GM23338 (cell line): Measurements from ENCODE around the gene GNG10. TPM values are rescaled to one million over a fixed set of nuclear protein-coding genes. Genes with fewer than 3 reads are reported as not detected.

Experiments
- ATAC-seq: fragments of 200-7000 bp; cut with Tn5 transposase; 3 replicates; pipeline ENCODE4 v1.9.1; 2020
- DNase-seq: peaks from one replicate; pipeline ENCODE4 v3.0.0-alpha.2; 2015; ENCODE audit warnings: low spot score
- H2AFZ ChIP-seq: fragments of 200-600 bp; sonication (generic); 2 replicates; pipeline ENCODE4 v1.8.0; 2016; ENCODE audit warnings: antibody characterized with exemption, mild to moderate bottlenecking, moderate library complexity
- H3F3A ChIP-seq: fragments of 200-600 bp; sonication (generic); replicated peaks from 2 replicates; pipeline ENCODE4 v1.8.0; 2017; ENCODE audit warnings: antibody characterized with exemption, mixed run types, low read depth
- H3K27ac ChIP-seq: fragments of 200-600 bp; sonication (generic); 2 replicates; pipeline ENCODE4 v1.6.1; 2016; ENCODE audit warnings: low read depth
- H3K27me3 ChIP-seq: fragments of 200-600 bp; sonication (generic); 2 replicates; pipeline ENCODE4 v1.8.0; 2016; ENCODE audit warnings: mild to moderate bottlenecking, mixed run types, moderate library complexity; ENCODE audit not compliant: insufficient read depth
- H3K36me3 ChIP-seq: fragments of 200-600 bp; sonication (generic); 2 replicates; pipeline ENCODE4 v1.8.0; 2016; ENCODE audit warnings: mild to moderate bottlenecking; ENCODE audit not compliant: insufficient read depth
- H3K4me1 ChIP-seq: fragments of 200-600 bp; sonication (generic); 2 replicates; pipeline ENCODE4 v1.8.0; 2016; ENCODE audit warnings: mild to moderate bottlenecking, moderate library complexity; ENCODE audit not compliant: insufficient read depth
- H3K4me2 ChIP-seq: fragments of 200-600 bp; sonication (generic); 2 replicates; pipeline ENCODE4 v1.7.1; 2017; ENCODE audit warnings: mixed run types
- H3K4me3 ChIP-seq: fragments of 200-600 bp; sonication (generic); 2 replicates; pipeline ENCODE4 v1.6.1; 2016; ENCODE audit warnings: mixed run types
- H3K79me2 ChIP-seq: fragments of 200-600 bp; sonication (generic); replicated peaks from 2 replicates; pipeline ENCODE4 v1.8.0; 2017; ENCODE audit warnings: mild to moderate bottlenecking; ENCODE audit not compliant: insufficient read depth
- H3K9me2 ChIP-seq: fragments of 200-600 bp; sonication (generic); 2 replicates; pipeline ENCODE4 v1.8.0; 2017; ENCODE audit not compliant: insufficient read depth
- H4K20me1 ChIP-seq: fragments of 200-600 bp; sonication (generic); replicated peaks from 2 replicates; pipeline ENCODE4 v1.8.0; 2017; ENCODE audit warnings: mild to moderate bottlenecking; ENCODE audit not compliant: insufficient read depth
- H3K27ac Mint-ChIP-seq: 2 replicates; pipeline ENCODE4 v1.8.0; 2020; ENCODE audit warnings: inconsistent platforms, mild to moderate bottlenecking, moderate library complexity, mixed read lengths
- H3K27me3 Mint-ChIP-seq: 3 replicates; pipeline ENCODE4 v1.8.0; 2022; ENCODE audit warnings: low read depth, mild to moderate bottlenecking, moderate library complexity, mixed read lengths, inconsistent platforms; ENCODE audit not compliant: insufficient read depth, poor library complexity
- H3K36me3 Mint-ChIP-seq: 3 replicates; pipeline ENCODE4 v1.8.0; 2021; ENCODE audit warnings: low read depth, mild to moderate bottlenecking, inconsistent platforms, moderate library complexity, mixed read lengths
- H3K4me1 Mint-ChIP-seq: 3 replicates; pipeline ENCODE4 v1.8.0; 2020; ENCODE audit warnings: mild to moderate bottlenecking, inconsistent platforms, mixed read lengths
- H3K4me3 Mint-ChIP-seq: 3 replicates; pipeline ENCODE4 v1.8.0; 2021; ENCODE audit warnings: moderate library complexity, mild to moderate bottlenecking, inconsistent platforms, mixed read lengths
- H3K9me3 Mint-ChIP-seq: 3 replicates; pipeline ENCODE4 v1.8.0; 2020; ENCODE audit warnings: moderate library complexity, mild to moderate bottlenecking, inconsistent platforms, mixed read lengths
- NANOG ChIP-seq: IDR thresholded peaks from 2 replicates; pipeline ENCODE4 v1.6.1; 2016; ENCODE audit warnings: antibody characterized with exemption, borderline replicate concordance
- ZNF331 ChIP-seq: fragments of 250-450 bp; sonication (Bioruptor Pico); IDR thresholded peaks from 2 replicates; pipeline ENCODE4 v1.5.0; 2020; ENCODE audit warnings: low read depth, mild to moderate bottlenecking, moderate library complexity
- polyA plus RNA-seq: library from polyadenylated mRNA; unstranded; fragments of >200 nt; fragmentation: Nextera tagmentation; extraction: Ambion mirVana; gene quantifications from 2 replicates; pipeline ENCODE4 v1.2.1, GENCODE V29; 2016
- total RNA-seq: library from RNA; depleted of rRNA; stranded (reverse); fragments of >200 nt; shearing (Covaris generic); gene quantifications from 2 replicates; pipeline ENCODE4 v1.2.3, GENCODE V29; 2014
- TF ChIP-seq, protein P1 (sequence below): fragments of 250-450 bp; sonication (Bioruptor Pico); IDR thresholded peaks from 2 replicates; pipeline ENCODE4 v1.5.0; 2020; ENCODE audit warnings: mild to moderate bottlenecking, moderate library complexity
- TF ChIP-seq, protein P2 (sequence below): IDR thresholded peaks from one replicate; pipeline ENCODE4 v1.6.1; 2018; ENCODE audit warnings: antibody characterized with exemption; ENCODE audit not compliant: unreplicated experiment

The GNG10 gene
- total and polyA plus RNA-seq, 2 experiments from 2014 or later = 49.9 to 61.2 TPM

DNA sequence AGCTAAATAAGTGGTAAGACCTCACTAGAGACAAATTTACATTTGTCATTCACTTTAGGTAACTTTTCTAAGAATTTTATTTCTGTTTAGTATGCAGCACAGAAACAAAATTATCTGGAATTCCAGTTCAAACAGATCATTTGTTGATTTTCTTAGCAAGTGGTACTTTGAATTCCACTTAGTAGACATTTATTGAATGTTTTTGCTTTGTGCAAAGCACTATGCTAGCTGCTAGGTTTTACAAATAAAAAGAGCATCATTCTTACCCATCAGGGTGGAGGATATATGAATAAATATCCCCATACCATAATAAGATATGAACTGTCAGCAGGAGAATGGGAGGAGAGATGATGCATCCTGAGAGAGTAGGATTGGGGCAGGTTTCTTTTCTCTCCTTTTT, 35.4 kb downstream of the GNG10 start:
- H3K9me2 ChIP-seq = no peaks in the 10 kb centered on the region
- H3K4me3 ChIP-seq = no peak overlapping the region
- no peaks in the 10 kb centered on the region for H3K79me2 ChIP-seq
- Mint-ChIP-seq H3K4me1 (no peaks in the 10 kb centered on the region), H3K27me3 (peaks cover 2% of the 10 kb centered on the region), H3K4me3 (no peak overlapping the region), H3K27ac (no peak overlapping the region), H3K36me3 (peaks cover 5% of the 10 kb centered on the region; the same call in 1 of the 3 replicates), H3K9me3 (peaks cover 6% of the 10 kb centered on the region; the same call in 2 of the 3 replicates)
- no peaks in the 10 kb centered on the region for H3K4me1 ChIP-seq
- H3K27ac ChIP-seq = no peak overlapping the region
- H3K36me3 ChIP-seq = no peaks in the 10 kb centered on the region
- no peaks in the 10 kb centered on the region for H4K20me1 ChIP-seq
- no peak overlapping the region for H3K4me2 ChIP-seq
- TF ChIP-seq NANOG (no peak), ZNF331 (CRISPR knock-in tag) (no peak)
- TF ChIP-seq, protein P1, sequence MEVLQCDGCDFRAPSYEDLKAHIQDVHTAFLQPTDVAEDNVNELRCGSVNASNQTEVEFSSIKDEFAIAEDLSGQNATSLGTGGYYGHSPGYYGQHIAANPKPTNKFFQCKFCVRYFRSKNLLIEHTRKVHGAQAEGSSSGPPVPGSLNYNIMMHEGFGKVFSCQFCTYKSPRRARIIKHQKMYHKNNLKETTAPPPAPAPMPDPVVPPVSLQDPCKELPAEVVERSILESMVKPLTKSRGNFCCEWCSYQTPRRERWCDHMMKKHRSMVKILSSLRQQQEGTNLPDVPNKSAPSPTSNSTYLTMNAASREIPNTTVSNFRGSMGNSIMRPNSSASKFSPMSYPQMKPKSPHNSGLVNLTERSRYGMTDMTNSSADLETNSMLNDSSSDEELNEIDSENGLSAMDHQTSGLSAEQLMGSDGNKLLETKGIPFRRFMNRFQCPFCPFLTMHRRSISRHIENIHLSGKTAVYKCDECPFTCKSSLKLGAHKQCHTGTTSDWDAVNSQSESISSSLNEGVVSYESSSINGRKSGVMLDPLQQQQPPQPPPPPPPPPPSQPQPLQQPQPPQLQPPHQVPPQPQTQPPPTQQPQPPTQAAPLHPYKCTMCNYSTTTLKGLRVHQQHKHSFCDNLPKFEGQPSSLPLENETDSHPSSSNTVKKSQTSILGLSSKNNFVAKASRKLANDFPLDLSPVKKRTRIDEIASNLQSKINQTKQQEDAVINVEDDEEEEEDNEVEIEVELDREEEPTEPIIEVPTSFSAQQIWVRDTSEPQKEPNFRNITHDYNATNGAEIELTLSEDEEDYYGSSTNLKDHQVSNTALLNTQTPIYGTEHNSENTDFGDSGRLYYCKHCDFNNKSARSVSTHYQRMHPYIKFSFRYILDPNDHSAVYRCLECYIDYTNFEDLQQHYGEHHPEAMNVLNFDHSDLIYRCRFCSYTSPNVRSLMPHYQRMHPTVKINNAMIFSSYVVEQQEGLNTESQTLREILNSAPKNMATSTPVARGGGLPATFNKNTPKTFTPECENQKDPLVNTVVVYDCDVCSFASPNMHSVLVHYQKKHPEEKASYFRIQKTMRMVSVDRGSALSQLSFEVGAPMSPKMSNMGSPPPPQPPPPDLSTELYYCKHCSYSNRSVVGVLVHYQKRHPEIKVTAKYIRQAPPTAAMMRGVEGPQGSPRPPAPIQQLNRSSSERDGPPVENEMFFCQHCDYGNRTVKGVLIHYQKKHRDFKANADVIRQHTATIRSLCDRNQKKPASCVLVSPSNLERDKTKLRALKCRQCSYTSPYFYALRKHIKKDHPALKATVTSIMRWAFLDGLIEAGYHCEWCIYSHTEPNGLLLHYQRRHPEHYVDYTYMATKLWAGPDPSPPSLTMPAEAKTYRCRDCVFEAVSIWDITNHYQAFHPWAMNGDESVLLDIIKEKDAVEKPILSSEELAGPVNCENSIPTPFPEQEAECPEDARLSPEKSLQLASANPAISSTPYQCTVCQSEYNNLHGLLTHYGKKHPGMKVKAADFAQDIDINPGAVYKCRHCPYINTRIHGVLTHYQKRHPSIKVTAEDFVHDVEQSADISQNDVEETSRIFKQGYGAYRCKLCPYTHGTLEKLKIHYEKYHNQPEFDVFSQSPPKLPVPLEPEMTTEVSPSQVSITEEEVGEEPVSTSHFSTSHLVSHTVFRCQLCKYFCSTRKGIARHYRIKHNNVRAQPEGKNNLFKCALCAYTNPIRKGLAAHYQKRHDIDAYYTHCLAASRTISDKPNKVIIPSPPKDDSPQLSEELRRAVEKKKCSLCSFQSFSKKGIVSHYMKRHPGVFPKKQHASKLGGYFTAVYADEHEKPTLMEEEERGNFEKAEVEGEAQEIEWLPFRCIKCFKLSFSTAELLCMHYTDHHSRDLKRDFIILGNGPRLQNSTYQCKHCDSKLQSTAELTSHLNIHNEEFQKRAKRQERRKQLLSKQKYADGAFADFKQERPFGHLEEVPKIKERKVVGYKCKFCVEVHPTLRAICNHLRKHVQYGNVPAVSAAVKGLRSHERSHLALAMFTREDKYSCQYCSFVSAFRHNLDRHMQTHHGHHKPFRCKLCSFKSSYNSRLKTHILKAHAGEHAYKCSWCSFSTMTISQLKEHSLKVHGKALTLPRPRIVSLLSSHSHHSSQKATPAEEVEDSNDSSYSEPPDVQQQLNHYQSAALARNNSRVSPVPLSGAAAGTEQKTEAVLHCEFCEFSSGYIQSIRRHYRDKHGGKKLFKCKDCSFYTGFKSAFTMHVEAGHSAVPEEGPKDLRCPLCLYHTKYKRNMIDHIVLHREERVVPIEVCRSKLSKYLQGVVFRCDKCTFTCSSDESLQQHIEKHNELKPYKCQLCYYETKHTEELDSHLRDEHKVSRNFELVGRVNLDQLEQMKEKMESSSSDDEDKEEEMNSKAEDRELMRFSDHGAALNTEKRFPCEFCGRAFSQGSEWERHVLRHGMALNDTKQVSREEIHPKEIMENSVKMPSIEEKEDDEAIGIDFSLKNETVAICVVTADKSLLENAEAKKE (CRISPR knock-in tag) = no peak
- TF ChIP-seq, protein P2, sequence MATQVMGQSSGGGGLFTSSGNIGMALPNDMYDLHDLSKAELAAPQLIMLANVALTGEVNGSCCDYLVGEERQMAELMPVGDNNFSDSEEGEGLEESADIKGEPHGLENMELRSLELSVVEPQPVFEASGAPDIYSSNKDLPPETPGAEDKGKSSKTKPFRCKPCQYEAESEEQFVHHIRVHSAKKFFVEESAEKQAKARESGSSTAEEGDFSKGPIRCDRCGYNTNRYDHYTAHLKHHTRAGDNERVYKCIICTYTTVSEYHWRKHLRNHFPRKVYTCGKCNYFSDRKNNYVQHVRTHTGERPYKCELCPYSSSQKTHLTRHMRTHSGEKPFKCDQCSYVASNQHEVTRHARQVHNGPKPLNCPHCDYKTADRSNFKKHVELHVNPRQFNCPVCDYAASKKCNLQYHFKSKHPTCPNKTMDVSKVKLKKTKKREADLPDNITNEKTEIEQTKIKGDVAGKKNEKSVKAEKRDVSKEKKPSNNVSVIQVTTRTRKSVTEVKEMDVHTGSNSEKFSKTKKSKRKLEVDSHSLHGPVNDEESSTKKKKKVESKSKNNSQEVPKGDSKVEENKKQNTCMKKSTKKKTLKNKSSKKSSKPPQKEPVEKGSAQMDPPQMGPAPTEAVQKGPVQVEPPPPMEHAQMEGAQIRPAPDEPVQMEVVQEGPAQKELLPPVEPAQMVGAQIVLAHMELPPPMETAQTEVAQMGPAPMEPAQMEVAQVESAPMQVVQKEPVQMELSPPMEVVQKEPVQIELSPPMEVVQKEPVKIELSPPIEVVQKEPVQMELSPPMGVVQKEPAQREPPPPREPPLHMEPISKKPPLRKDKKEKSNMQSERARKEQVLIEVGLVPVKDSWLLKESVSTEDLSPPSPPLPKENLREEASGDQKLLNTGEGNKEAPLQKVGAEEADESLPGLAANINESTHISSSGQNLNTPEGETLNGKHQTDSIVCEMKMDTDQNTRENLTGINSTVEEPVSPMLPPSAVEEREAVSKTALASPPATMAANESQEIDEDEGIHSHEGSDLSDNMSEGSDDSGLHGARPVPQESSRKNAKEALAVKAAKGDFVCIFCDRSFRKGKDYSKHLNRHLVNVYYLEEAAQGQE = no peak
- no peak for ATAC-seq
- H3F3A ChIP-seq = no peaks in the 10 kb centered on the region
- H2AFZ ChIP-seq = no peak overlapping the region
- H3K27me3 ChIP-seq = no peaks in the 10 kb centered on the region
- DNase-seq = no peak
